ENCODE data around the gene PRM3.

Gene PRM3

DNA sequence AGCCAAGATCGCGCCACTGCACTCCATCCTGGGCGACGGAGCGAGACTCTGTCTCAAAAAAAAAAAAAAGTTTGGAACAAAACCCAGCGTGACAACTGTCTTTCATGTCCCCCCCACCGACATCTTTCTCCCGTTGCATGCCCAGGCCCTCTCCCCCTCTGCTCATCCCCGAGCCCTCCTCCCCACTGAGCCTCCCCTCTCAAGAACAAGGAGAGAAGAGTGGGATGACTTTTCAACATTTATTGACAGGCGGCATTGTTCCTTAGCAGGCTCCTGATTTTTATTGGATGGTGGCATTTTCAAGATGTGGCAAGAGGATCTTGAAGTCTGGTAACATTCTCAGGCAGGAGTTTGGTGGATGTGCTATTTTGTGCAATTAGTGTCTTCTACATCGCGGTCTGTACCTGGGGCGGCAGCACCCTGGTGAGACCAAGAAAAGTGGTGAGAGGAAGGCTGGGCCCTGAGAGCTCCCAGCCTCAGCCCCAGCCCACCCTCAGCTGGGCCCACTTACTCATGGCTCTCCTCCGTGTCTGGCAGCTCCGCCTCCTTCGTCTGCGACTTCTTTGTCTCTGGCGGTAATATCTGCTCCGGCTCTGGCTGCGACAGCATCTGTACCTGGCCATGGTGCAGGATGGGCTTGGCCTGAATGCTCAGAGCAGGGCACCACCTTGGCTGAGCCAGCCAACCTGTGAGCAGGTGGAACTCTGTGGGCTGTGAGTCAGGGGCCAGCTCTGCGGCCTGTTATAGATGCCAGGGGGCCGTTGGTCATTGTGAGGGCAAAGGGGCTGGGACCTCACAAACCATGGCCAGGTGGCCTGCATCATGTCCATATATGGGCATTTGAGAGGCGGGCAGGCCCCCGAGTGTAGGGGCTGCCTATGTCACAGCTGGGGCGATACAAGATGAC lies 7.4 kb upstream of the PRM3 start, which contains the start of gene PRM1:
PRM1 (minus strand) TSS at position 715 of the 907 bp plus-strand sequence; CDS start at position 623, 92 bp downstream.
- no peak for DNase-seq

GRCh38 chr16:11278681-11279628 lies 5.5 kb upstream of the PRM3 start:
- no peak for DNase-seq

DNA sequence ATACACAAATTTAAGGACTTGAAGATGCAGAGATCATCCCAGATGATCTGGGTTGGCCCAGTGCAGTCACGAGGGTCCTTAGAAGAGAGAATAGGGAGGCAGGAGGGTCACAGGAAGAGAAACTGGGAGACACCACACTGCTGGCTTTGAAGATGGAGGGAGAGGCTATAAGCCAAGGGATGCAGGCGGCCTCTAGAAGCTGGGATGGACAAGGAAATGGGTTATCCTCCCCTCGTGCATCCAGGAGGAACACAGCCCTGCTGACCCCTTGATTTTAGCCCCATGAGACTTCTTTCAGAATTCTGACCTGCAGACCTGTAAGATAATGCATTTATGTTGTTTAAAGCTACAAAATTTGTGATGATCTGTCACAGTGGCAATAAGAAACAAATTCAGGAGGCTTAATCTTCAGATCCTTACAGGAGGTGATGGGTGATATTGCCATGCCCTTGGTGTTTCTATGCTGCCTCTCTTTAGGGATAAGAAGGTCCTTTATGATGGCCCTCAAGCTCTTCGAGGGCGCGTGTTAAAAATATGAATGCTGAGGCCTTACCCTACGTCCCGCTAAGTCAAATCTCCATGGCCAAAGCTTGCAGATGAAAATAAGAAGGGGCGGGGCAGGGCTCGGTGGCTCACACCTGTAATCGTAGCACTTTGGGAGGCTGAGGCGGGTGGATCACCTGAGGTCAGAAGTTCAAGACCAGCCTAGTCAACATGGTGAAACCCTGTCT lies 4.3 kb upstream of the PRM3 start:
- DNase-seq = no peak

GRCh38 chr16:11276896-11277593 lies 3.6 kb upstream of the PRM3 start:
- no peak for DNase-seq

- no peak for DNase-seq
Measured at GRCh38 chr16:11276143-11276895, 2.9 kb upstream of the PRM3 start, which contains the start of gene PRM2. Gene PRM2 (minus strand): TSS chr16:11276480. CDS start chr16:11276370, 110 bp downstream.

DNA sequence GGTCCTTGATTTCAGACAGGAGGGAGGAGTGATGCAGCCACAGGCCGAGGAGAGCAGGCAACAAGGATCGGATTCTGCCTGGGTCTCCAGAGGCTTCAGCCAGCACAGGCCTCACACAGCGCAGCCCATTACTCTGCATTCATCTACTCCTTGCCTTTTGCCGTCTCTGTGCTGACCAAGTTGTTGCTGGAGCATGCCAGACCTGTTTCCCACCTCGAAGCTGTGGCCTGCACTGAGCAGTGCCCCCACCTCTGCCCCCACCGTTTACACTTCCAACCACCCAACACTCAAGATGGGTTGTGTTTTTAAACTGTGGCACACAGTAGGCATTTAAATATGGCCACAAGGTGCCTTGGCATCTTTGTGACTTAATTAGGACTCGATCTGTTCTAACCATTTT lies 1.5 kb upstream of the PRM3 start:
- no peak for DNase-seq

- no peak for DNase-seq
Measured at GRCh38 chr16:11273721-11274324, 394 bp upstream of the PRM3 start.

DNA sequence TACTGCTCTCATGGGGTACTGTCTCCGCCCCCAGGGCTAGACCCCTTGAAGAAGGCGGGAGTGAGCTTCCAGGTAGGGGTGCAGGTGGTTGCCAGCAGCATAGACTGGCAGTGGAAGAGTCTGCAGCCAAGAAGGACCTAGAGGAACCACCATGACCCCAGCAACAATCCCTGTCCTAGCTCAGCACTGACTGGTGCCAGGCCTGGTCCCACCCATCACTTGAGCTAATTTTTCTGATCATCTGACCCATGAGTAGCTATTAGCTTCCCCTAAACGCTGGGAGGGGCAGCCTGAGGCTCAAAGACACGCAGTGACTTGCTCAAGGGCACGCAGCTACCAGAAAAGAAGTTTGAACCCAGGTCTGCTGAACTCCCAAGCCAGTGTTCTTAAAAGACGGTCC lies 945 bp downstream of the PRM3 start:
- DNase-seq = no peak

DNA sequence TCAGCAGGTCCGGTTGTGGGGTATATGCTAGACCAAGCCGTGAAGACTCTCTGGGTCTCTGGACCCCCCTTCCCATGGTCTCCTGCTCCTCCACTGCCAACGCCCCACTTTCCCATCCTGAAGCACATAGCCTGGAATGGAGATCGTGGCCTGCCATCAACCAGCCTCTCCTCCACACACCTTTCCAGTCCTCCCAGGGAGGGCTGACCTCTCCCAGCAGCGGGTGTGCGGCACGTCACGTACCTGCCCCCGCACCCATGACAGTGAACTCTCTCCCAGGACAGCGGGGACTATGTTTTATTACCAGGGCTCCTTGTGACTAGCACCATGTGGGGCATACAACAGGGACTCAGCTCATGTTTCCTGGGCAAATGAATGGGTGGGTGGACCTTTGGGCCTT lies 1.8 kb downstream of the PRM3 start:
- DNase-seq = no peak

GRCh38 chr16:11270602-11271162 lies 2.7 kb downstream of the PRM3 start:
- DNase-seq = no peak

DNA sequence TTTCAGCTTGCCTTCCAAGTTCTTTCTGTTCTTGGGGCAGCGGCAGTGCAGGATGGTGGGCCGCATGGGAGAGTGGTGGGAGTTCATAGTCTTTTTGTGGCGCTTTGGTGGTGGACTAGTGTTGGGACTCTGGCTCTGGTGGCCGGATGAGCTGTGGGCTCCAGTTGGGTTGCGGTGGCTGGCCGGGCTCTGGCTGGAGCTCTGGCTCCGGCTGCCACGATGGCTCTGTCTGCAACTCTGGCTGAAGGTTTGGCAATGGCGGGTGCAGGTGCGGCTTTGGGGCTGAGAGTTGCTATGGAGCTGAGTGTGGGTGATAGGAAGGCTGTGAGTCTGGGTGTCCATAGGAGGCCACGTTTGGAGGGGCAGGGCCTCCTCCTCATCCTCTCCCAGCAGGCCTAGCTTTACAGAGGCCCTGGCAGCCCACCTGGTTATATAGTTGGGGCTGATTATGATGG lies 4.5 kb downstream of the PRM3 start, which contains the start of gene TNP2:
TNP2 (minus strand) TSS at position 405 of the 455 bp plus-strand sequence; CDS start at position 342, 63 bp downstream.
- no peak for DNase-seq

DNA sequence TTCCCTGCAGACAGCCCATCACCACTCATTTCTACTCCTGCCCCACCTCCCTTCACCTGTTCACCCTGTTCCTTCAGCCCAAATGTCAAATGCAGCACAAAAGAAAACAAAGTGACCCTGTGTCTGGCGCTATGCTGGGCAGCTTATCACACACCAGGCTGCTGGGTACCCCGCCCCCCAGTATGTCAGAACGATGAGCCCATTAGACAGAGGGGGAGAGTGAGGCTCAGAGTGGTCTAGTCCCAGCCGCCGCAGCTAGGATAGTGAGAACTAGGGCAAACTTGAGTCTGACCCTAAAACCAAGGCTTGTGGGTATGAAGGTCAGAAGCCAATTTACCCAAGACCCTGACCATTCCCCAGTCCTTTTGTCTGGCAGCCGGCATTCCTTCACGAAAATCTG lies 8.3 kb downstream of the PRM3 start:
- DNase-seq = no peak

- DNase-seq = no peak
Measured at GRCh38 chr16:11264155-11264832, 9.1 kb downstream of the PRM3 start.

DNA sequence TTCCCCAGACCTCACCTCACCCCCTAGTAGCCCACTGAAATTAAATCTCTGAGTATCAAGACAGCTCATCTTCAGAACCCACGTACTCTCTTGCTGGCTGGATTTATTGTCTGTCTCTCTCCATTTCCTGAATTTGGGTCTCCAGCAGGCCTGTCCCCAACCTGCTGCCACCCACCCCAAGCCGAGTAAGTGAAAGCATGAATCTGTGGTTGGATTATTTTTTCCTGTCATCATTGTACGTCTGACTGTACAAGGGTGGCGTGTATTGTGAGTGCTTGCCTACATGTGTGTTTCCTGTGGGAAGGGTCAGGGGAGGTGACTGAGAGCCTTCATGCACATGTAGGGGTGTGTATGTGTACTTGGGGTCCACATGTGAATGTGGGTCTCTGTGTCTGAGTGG lies 9.7 kb downstream of the PRM3 start:
- DNase-seq = no peak

DNA sequence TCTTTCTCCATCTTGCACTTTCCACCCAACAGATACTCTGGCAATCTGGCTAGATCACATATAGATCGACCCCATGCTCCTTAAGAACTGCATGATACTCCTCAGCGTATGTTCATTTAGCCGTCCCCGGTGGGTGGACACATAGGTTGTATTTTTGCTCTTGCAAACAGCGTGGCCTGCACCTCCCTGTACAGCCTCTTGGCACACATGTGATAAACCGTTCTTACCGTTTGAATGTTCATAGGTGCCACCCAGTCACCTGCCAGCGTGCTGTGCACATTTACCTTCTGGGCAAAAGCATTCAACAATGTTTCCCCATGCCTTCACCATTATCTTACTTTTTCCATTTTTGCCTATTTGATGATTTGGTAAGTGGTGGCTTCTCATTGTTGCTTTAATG lies 10.5 kb downstream of the PRM3 start:
- no peak for DNase-seq

DNA sequence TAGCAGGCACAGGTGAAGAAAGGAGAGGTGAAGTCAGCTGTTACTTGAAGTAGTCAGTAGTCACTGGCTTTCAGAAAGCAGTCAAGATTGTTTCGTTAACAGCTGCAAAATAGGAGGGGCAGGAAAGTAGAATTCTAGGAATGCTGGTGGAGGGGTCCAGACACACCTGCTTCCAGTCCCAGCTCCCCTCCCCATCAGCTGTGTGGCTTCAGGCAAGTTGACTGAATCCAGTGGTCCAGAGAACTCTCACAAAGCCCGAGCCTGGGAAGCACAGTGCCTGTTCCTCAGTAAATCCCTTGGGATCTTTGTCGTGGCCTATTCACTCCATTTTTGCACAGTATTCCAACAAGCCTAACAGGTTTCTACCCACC lies 12.8 kb downstream of the PRM3 start:
- no peak for DNase-seq

DNA sequence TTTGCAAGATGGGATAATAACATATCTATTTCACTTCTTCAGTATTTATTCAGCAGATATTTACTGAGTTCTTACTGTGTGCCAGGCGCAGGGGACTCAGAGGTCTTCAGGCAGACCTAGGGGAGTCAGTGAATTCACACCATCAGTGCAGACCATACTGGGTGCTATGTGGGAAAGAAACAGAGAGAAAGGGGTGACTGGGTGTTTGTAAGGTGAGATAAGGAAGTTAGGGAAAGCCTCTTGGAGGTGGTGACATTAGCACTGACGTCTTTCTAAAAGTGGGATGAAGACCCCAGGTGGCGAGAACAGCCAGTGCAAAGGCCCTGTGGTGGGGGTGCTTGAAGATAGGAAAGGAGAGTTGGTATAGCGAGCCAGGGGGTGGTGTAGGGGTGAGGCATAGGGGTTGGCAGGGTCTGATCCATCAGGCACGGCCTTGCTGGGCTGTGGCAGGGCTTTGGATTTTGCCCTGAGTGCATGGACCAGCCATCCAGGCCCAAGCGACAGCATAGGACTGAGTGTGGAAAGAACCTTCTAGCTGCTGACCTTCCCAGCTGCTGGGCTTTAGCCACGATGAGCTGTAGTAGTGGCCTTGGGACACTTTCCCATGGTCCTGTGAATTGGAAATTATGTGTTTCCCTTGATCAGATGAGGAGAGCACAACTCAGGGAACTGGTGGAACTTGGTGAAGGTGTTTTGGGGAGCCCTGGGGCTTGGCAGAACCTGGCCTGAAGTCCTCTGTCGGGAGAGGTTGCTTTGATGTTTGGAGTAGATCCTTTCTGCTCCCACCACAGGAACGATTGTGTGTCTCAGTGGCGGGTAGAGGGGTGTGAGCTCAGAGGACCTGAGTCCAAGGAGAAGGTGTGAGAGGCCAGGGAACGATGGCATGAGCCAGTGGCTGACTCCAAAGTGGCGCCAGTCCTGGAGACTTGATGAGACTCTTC lies 13.5 kb downstream of the PRM3 start:
- DNase-seq = no peak

All from NCI-H526 (cell line).